ENCODE results near the gene THBS3. TPM values are rescaled to one million over a fixed set of nuclear protein-coding genes. Genes with fewer than 3 reads are reported as not detected.
"Not testable (repeated sequence)": the region's sequence is repeated elsewhere in the genome, so short reads cannot be mapped to it uniquely, and the experiment has no call there.

Gene THBS3
- polyA plus RNA-seq, 1 donor from 2014 or later = 99.6 TPM

DNA sequence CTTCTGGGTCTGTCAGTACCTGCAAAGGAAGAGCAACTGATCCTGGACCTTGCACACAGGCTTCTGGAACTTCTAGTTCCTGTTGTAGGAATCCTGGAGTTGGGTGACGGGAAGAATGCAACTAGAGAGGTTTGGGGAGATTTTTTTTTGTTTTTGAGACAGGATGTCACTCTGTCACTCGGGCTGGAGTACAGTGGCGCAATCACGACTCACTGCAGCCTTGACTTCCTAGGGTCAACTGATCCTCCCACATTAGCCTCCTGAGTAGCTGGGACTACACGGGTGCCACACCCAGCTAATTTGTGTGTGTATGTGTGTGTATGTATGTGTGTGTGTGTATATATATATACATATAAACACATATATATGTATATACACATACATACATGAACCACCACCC is 28.8 kb upstream of the THBS3 start:
- Histone ChIP-seq H4K20me1 (ENCODE audit: insufficient read depth) (no peaks in the 10 kb centered on the region), H3K27ac (ENCODE audit: low read length) (no peak overlapping the region), H3K9ac (ENCODE audit: low read length) (no peak overlapping the region), H2AFZ (ENCODE audit: low read depth, low read length) (no peak overlapping the region), H3K27me3 (ENCODE audit: insufficient read depth, low read depth, low read length) (no peaks in the 10 kb centered on the region), H3K79me2 (replicated peaks; ENCODE audit: insufficient read depth, low read length) (no peaks in the 10 kb centered on the region), H3K4me2 (ENCODE audit: low read length) (no peak overlapping the region), H3K9me3 (ENCODE audit: low read length) (no peaks in the 10 kb centered on the region), H3F3A (ENCODE audit: insufficient read depth, low read length, poor library complexity, severe bottlenecking) (no peaks in the 10 kb centered on the region), H3K4me3 (ENCODE audit: low read length) (no peak overlapping the region), H3K9me2 (ENCODE audit: insufficient read depth, low read length) (no peaks in the 10 kb centered on the region), H3K36me3 (ENCODE audit: insufficient read depth, low read length) (no peaks in the 10 kb centered on the region)
- TF ChIP-seq RAD21 (conservative IDR thresholded peaks at IDR 0.05) = no peak
- no peak for TF ChIP-seq EZH2 (IDR thresholded peaks at IDR 0.05; ENCODE audit: borderline replicate concordance, insufficient read depth, low read length, poor library complexity, severe bottlenecking)
- no peak for TF ChIP-seq POLR2AphosphoS5 (IDR thresholded peaks at IDR 0.05)
- TF ChIP-seq, protein P1, sequence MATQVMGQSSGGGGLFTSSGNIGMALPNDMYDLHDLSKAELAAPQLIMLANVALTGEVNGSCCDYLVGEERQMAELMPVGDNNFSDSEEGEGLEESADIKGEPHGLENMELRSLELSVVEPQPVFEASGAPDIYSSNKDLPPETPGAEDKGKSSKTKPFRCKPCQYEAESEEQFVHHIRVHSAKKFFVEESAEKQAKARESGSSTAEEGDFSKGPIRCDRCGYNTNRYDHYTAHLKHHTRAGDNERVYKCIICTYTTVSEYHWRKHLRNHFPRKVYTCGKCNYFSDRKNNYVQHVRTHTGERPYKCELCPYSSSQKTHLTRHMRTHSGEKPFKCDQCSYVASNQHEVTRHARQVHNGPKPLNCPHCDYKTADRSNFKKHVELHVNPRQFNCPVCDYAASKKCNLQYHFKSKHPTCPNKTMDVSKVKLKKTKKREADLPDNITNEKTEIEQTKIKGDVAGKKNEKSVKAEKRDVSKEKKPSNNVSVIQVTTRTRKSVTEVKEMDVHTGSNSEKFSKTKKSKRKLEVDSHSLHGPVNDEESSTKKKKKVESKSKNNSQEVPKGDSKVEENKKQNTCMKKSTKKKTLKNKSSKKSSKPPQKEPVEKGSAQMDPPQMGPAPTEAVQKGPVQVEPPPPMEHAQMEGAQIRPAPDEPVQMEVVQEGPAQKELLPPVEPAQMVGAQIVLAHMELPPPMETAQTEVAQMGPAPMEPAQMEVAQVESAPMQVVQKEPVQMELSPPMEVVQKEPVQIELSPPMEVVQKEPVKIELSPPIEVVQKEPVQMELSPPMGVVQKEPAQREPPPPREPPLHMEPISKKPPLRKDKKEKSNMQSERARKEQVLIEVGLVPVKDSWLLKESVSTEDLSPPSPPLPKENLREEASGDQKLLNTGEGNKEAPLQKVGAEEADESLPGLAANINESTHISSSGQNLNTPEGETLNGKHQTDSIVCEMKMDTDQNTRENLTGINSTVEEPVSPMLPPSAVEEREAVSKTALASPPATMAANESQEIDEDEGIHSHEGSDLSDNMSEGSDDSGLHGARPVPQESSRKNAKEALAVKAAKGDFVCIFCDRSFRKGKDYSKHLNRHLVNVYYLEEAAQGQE (IDR thresholded peaks at IDR 0.05; ENCODE audit: borderline replicate concordance) = no peak
- no peak for TF ChIP-seq MXI1 (conservative IDR thresholded peaks at IDR 0.05; ENCODE audit: poor library complexity, severe bottlenecking)
- no peak for TF ChIP-seq TAF1 (IDR thresholded peaks at IDR 0.05; ENCODE audit: low read depth)
- TF ChIP-seq EP300 (conservative IDR thresholded peaks at IDR 0.05; ENCODE audit: poor library complexity, severe bottlenecking) = no peak
- TF ChIP-seq CTCF (IDR thresholded peaks at IDR 0.05; ENCODE audit: poor library complexity, severe bottlenecking) = no peak

GRCh38 chr1:155235375-155235774 is 27.7 kb upstream of the THBS3 start:
- H3F3A ChIP-seq (ENCODE audit: insufficient read depth, low read length, poor library complexity, severe bottlenecking); H3K9me2 ChIP-seq (ENCODE audit: insufficient read depth, low read length); H3K9ac ChIP-seq (ENCODE audit: low read length); H3K79me2 ChIP-seq (replicated peaks; ENCODE audit: insufficient read depth, low read length); H3K27me3 ChIP-seq (ENCODE audit: insufficient read depth, low read depth, low read length); H2AFZ ChIP-seq (ENCODE audit: low read depth, low read length); H4K20me1 ChIP-seq (ENCODE audit: insufficient read depth); H3K27ac ChIP-seq (ENCODE audit: low read length); H3K36me3 ChIP-seq (ENCODE audit: insufficient read depth, low read length); H3K4me3 ChIP-seq (ENCODE audit: low read length); H3K4me2 ChIP-seq (ENCODE audit: low read length); H3K9me3 ChIP-seq (ENCODE audit: low read length): not testable (repeated sequence)

- not testable (repeated sequence) for H2AFZ ChIP-seq (ENCODE audit: low read depth, low read length); H3K27ac ChIP-seq (ENCODE audit: low read length); H3K9me3 ChIP-seq (ENCODE audit: low read length); H3K4me3 ChIP-seq (ENCODE audit: low read length); H3K9me2 ChIP-seq (ENCODE audit: insufficient read depth, low read length); H3K27me3 ChIP-seq (ENCODE audit: insufficient read depth, low read depth, low read length); H3F3A ChIP-seq (ENCODE audit: insufficient read depth, low read length, poor library complexity, severe bottlenecking); H3K4me2 ChIP-seq (ENCODE audit: low read length); H3K79me2 ChIP-seq (replicated peaks; ENCODE audit: insufficient read depth, low read length); H3K9ac ChIP-seq (ENCODE audit: low read length); H3K36me3 ChIP-seq (ENCODE audit: insufficient read depth, low read length); H4K20me1 ChIP-seq (ENCODE audit: insufficient read depth)
Measured at GRCh38 chr1:155233502-155233901, 25.8 kb upstream of the THBS3 start.

DNA sequence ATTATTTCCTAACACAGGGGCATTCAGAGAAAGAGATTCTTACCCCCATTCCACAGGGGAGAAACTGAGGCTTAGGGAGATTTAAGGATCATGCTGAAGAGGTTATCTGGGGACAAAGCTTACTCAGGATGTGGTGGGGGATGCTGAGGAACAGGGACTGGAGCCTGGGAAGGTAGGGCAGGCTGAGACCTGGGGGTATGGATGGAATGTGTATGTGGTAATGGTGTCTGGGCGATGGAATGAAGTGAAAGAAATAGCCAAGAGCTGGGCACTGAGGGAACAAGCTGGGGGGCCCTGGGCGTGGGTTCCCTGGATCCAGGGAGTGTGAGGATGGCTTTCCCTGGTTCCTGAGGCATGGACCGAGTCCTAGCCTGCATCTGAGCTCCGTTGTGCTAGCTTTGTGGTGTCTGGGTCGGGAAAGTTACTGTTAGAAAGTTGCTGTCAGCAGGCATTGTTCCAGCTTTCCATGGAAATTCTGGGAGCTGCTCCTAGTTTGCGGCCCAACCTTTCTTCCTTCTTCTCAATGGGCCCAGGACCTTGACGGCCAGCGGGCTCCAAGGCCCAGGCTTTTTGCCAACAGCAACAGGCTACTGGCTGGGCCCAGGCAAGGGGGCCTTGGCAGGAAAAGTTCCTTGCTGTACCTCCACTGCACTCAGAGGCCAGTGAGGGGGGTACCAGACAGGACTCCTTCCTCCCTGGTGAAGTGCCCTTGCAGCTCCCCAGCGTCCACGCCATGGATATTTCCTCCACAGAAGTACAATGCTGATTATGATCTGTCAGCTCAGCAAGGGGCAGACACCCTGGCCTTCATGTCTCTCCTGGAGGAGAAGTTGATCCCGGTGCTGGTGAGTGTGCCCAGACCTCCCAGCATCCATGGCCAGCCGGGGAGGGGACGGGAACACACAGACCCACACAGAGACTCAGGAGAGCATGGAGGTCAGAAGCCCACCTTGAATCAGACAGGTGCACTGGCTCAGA is 24.6 kb upstream of the THBS3 start:
- H4K20me1 ChIP-seq (ENCODE audit: insufficient read depth); H3F3A ChIP-seq (ENCODE audit: insufficient read depth, low read length, poor library complexity, severe bottlenecking); H3K79me2 ChIP-seq (replicated peaks; ENCODE audit: insufficient read depth, low read length); H3K36me3 ChIP-seq (ENCODE audit: insufficient read depth, low read length); H3K9ac ChIP-seq (ENCODE audit: low read length); H3K27ac ChIP-seq (ENCODE audit: low read length); H3K4me2 ChIP-seq (ENCODE audit: low read length); H3K4me3 ChIP-seq (ENCODE audit: low read length); H2AFZ ChIP-seq (ENCODE audit: low read depth, low read length); H3K27me3 ChIP-seq (ENCODE audit: insufficient read depth, low read depth, low read length); H3K9me2 ChIP-seq (ENCODE audit: insufficient read depth, low read length); H3K9me3 ChIP-seq (ENCODE audit: low read length): not testable (repeated sequence)

- H2AFZ ChIP-seq (ENCODE audit: low read depth, low read length); H3K36me3 ChIP-seq (ENCODE audit: insufficient read depth, low read length); H3K9me3 ChIP-seq (ENCODE audit: low read length); H3K9me2 ChIP-seq (ENCODE audit: insufficient read depth, low read length); H3K4me3 ChIP-seq (ENCODE audit: low read length); H4K20me1 ChIP-seq (ENCODE audit: insufficient read depth); H3K9ac ChIP-seq (ENCODE audit: low read length); H3K79me2 ChIP-seq (replicated peaks; ENCODE audit: insufficient read depth, low read length); H3K27me3 ChIP-seq (ENCODE audit: insufficient read depth, low read depth, low read length); H3K27ac ChIP-seq (ENCODE audit: low read length); H3F3A ChIP-seq (ENCODE audit: insufficient read depth, low read length, poor library complexity, severe bottlenecking); H3K4me2 ChIP-seq (ENCODE audit: low read length): not testable (repeated sequence)
Measured at GRCh38 chr1:155231302-155231701, 23.6 kb upstream of the THBS3 start.

Data from neural cell (in vitro differentiated cells).